HEK293 (cell line): ENCODE data around the gene PALM3.

ENCODE experiments used
- CTCF ChIA-PET: fragments of 350-600 bp; formaldehyde crosslinking; extraction: SDS; loops from one replicate; lab custom pipeline; 2021; ENCODE audit warnings: antibody characterized with exemption; lab: Yijun Ruan, JAX
- POLR2A ChIA-PET: fragments of 300-600 bp; formaldehyde crosslinking; extraction: SDS; loops from one replicate; lab custom pipeline; 2020; ENCODE audit warnings: antibody characterized with exemption, inconsistent platforms; lab: Yijun Ruan, JAX
- H3K27ac ChIP-seq: fragments of 200-500 bp; sonication (Bioruptor generic); 2 replicates; pipeline ENCODE4 v1.5.1; 2014; ENCODE audit warnings: low read depth, low read length, control low read depth, inconsistent platforms; ENCODE audit errors: extremely low read depth
- H3K36me3 ChIP-seq, 2 experiments: fragments of 200-500 bp in 1 of 2; sonication (Bioruptor generic) in 1 of 2; 1 replicate in 1 of 2; 2 replicates in 1 of 2; pipeline ENCODE4 v1.5.1; 2014 to 2017; ENCODE audit warnings: inconsistent platforms in 2 of 2, low read length in 2 of 2; ENCODE audit not compliant: control insufficient read depth in 2 of 2, insufficient read depth in 1 of 2
- H3K4me1 ChIP-seq: fragments of 200-500 bp; sonication (Bioruptor generic); 2 replicates; pipeline ENCODE4 v1.5.1; 2014; ENCODE audit warnings: mild to moderate bottlenecking, low read length, inconsistent platforms; ENCODE audit not compliant: control insufficient read depth, insufficient read depth
- H3K4me3 ChIP-seq: 2 replicates; pipeline ENCODE4 v1.5.1; 2011; ENCODE audit warnings: low read depth, mild to moderate bottlenecking, control low read depth, low read length, moderate library complexity
- H3K9me3 ChIP-seq: fragments of 200-500 bp; sonication (Bioruptor generic); 2 replicates; pipeline ENCODE4 v1.5.1; 2014; ENCODE audit warnings: low read depth, low read length, inconsistent platforms; ENCODE audit not compliant: control insufficient read depth, insufficient read depth
- ZBTB8A ChIP-seq: fragments of 450-650 bp; formaldehyde crosslinking; IDR thresholded peaks from 2 replicates; pipeline ENCODE4 v1.5.1; 2016; ENCODE audit warnings: missing biosample characterization, missing genetic modification characterization
- ZFP69B ChIP-seq: fragments of 450-650 bp; formaldehyde crosslinking; IDR thresholded peaks from 2 replicates; pipeline ENCODE4 v1.5.1; 2016; ENCODE audit warnings: missing biosample characterization, missing genetic modification characterization
- ZNF121 ChIP-seq: fragments of 450-650 bp; formaldehyde crosslinking; IDR thresholded peaks from 2 replicates; pipeline ENCODE4 v1.5.1; 2016; ENCODE audit warnings: missing biosample characterization, missing genetic modification characterization
- ZNF2 ChIP-seq: fragments of 450-650 bp; formaldehyde crosslinking; IDR thresholded peaks from 2 replicates; pipeline ENCODE4 v1.5.1; 2016; ENCODE audit warnings: missing biosample characterization, missing genetic modification characterization
- ZNF221 ChIP-seq: fragments of 450-650 bp; formaldehyde crosslinking; IDR thresholded peaks from 2 replicates; pipeline ENCODE4 v1.5.1; 2017; ENCODE audit warnings: missing biosample characterization, missing genetic modification characterization, borderline replicate concordance
- ZNF302 ChIP-seq: fragments of 450-650 bp; formaldehyde crosslinking; IDR thresholded peaks from 2 replicates; pipeline ENCODE4 v1.5.1; 2016; ENCODE audit warnings: missing biosample characterization, missing genetic modification characterization, low read depth
- ZNF423 ChIP-seq: fragments of 450-650 bp; formaldehyde crosslinking; IDR thresholded peaks from 2 replicates; pipeline ENCODE4 v1.5.1; 2016; ENCODE audit warnings: missing biosample characterization, missing genetic modification characterization
- ZNF488 ChIP-seq: fragments of 450-650 bp; formaldehyde crosslinking; IDR thresholded peaks from 2 replicates; pipeline ENCODE4 v1.5.1; 2016; ENCODE audit warnings: missing biosample characterization, missing genetic modification characterization
- ZNF513 ChIP-seq: fragments of 450-650 bp; IDR thresholded peaks from 2 replicates; pipeline ENCODE4 v1.5.1; 2018; ENCODE audit warnings: missing biosample characterization, missing genetic modification characterization
- ZNF530 ChIP-seq: fragments of 450-650 bp; formaldehyde crosslinking; IDR thresholded peaks from 2 replicates; pipeline ENCODE4 v1.5.1; 2016; ENCODE audit warnings: low read depth, missing biosample characterization, missing genetic modification characterization
- ZNF549 ChIP-seq: fragments of 450-650 bp; IDR thresholded peaks from 2 replicates; pipeline ENCODE4 v1.5.1; 2018; ENCODE audit warnings: missing biosample characterization, missing genetic modification characterization, mild to moderate bottlenecking, inconsistent platforms, moderate library complexity
- ZXDB ChIP-seq: fragments of 450-650 bp; formaldehyde crosslinking; IDR thresholded peaks from 2 replicates; pipeline ENCODE4 v1.5.1; 2016; ENCODE audit warnings: missing biosample characterization, missing genetic modification characterization
- TF ChIP-seq, protein P1 (sequence below): sonication (generic); formaldehyde crosslinking; IDR thresholded peaks from 2 replicates; pipeline ENCODE4 v1.8.1; 2022; ENCODE audit warnings: mild to moderate bottlenecking, moderate library complexity, missing genetic modification reagents
- TF ChIP-seq, protein P2 (sequence below): fragments of 450-650 bp; formaldehyde crosslinking; IDR thresholded peaks from 2 replicates; pipeline ENCODE4 v1.5.1; 2016; ENCODE audit warnings: missing biosample characterization, missing genetic modification characterization

The PALM3 gene

DNA sequence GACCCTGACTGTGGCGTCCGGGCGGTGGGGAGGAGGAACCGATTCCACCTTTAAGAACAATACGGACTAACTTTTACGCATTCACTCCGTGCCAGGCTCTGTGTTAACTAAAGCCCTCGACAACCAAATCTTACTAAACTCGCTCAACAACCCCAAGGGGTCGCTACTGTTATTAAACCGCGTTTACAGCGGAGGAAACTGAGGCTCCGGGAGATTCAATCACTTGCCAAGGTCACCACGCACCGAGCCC is 27.5 kb upstream of the PALM3 start:
- Histone ChIP-seq H3K27ac (peak overlapping the region; percentile 32; the same call in 1 of the 2 replicates), H3K4me1 (no peaks in the 10 kb centered on the region), H3K4me3 (peak overlapping the region; percentile 48), H3K36me3 (peaks cover 4 to 14% of the 10 kb centered on the region in 2 experiments; a peak in 2 of 3 replicates), H3K9me3 (no peaks in the 10 kb centered on the region)
- CTCF ChIA-PET: interaction anchor here (0.6 to 1.3 kb wide), 4 partner anchors 14 to 818 kb away, joined by 3 to 6 read pairs (median 3); no protein-coding TSS in a partner anchor
- POLR2A ChIA-PET: interaction anchor here (1.0 kb wide), 1 partner anchor 47 kb away, joined by 3 read pairs; the partner anchor contains the start of gene ASF1B
- TF ChIP-seq ZBTB8A (tag by site-specific recombination) (0 out of 2 replicates have a peak, but pooled peaks have one; percentile 12), ZNF302 (tag by site-specific recombination) (no peak), ZNF530 (tag by site-specific recombination) (no peak)

DNA sequence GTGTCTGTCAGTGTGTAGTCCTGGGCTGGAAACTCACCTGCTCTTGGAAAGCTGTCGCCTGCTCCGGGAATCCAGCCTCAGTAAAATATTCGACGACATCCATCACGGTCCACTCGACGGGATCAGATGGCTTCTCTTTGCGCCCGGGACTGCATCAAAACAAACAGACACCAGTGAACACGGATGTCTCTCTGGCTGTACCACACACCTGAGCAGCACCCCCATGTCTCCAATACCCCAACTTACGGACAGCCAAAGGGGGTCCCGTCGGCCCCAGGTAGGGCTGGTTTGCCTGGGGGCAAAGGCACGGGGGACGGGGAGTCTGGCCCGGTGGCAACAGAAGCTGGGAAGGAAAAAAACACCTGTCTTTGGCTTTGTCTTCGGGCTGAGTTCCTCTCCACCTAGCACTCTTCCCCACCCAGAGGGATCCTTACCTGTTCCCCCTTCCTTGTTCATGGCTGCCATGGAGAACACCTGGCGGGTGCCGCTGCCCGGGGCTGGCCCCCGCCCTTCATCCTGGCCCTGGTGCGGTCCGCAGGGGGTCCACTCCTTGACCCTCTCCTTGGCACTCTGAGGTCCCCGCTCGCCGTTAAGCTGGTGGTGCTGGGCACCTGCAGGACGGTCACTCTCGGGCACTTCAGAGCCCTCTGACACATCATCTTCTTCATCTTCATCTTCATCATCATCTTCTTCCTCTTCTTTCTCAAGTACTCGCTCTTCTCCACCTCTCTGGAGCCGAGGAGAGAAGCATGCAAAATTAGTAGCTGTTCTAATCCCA is 26.9 kb upstream of the PALM3 start:
- POLR2A ChIA-PET: interaction anchor here (1.0 kb wide), 1 partner anchor 47 kb away, joined by 3 read pairs; the partner anchor contains the start of gene ASF1B

GRCh38 chr19:14086098-14086497 is 24.2 kb upstream of the PALM3 start:
- CTCF ChIA-PET: no interaction called here
- H3K4me3 ChIP-seq: no peak overlapping the region

More for the DNA sequence above, 26.9 kb upstream of the PALM3 start:
- H3K4me1 ChIP-seq: no peaks in the 10 kb centered on the region
- no peak overlapping the region for H3K4me3 ChIP-seq
- TF ChIP-seq ZNF549 (tag by site-specific recombination) (no peak), ZNF513 (tag by site-specific recombination) (peak; percentile 99), ZNF2 (tag by site-specific recombination) (peak; percentile 99)
- TF ChIP-seq, protein P1, sequence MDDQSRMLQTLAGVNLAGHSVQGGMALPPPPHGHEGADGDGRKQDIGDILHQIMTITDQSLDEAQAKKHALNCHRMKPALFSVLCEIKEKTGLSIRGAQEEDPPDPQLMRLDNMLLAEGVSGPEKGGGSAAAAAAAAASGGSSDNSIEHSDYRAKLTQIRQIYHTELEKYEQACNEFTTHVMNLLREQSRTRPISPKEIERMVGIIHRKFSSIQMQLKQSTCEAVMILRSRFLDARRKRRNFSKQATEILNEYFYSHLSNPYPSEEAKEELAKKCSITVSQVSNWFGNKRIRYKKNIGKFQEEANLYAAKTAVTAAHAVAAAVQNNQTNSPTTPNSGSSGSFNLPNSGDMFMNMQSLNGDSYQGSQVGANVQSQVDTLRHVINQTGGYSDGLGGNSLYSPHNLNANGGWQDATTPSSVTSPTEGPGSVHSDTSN: no peak
- TF ChIP-seq, protein P2, sequence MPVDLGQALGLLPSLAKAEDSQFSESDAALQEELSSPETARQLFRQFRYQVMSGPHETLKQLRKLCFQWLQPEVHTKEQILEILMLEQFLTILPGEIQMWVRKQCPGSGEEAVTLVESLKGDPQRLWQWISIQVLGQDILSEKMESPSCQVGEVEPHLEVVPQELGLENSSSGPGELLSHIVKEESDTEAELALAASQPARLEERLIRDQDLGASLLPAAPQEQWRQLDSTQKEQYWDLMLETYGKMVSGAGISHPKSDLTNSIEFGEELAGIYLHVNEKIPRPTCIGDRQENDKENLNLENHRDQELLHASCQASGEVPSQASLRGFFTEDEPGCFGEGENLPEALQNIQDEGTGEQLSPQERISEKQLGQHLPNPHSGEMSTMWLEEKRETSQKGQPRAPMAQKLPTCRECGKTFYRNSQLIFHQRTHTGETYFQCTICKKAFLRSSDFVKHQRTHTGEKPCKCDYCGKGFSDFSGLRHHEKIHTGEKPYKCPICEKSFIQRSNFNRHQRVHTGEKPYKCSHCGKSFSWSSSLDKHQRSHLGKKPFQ: no peak
- H3K27ac ChIP-seq: no peak overlapping the region; the same call in 1 of the 2 replicates
- peaks cover 4 to 14% of the 10 kb centered on the region in 2 experiments; a peak in 2 of 3 replicates for H3K36me3 ChIP-seq
- CTCF ChIA-PET: interaction anchor here (0.6 to 1.3 kb wide), 5 partner anchors 13 to 817 kb away, joined by 3 to 6 read pairs (median 3); no protein-coding TSS in a partner anchor
- no peaks in the 10 kb centered on the region for H3K9me3 ChIP-seq

More at GRCh38 chr19:14086098-14086497, 24.2 kb upstream of the PALM3 start:
- POLR2A ChIA-PET: interaction anchor here (0.6 kb wide), 1 partner anchor 385 kb away, joined by 3 read pairs; no protein-coding TSS in a partner anchor
- no peak for TF ChIP-seq ZBTB8A (tag by site-specific recombination)
- no peak for TF ChIP-seq ZNF221 (tag by site-specific recombination)
- no peak for TF ChIP-seq ZNF488 (tag by site-specific recombination)
- TF ChIP-seq ZNF423: no peak
- TF ChIP-seq ZFP69B (tag by site-specific recombination): no peak
- no peak for TF ChIP-seq ZXDB
- TF ChIP-seq ZNF121: no peak
- peaks cover 4 to 14% of the 10 kb centered on the region in 2 experiments; a peak in 2 of 3 replicates for H3K36me3 ChIP-seq
- H3K9me3 ChIP-seq: no peaks in the 10 kb centered on the region
- no peak overlapping the region for H3K27ac ChIP-seq
- no peaks in the 10 kb centered on the region for H3K4me1 ChIP-seq
